NCI-H524 treated with DMSO at 0.1 percent for 48 hours (cell line): ENCODE measurements around the gene ENTPD8.

Source experiments
- DNase-seq: peaks from one replicate; lab custom pipeline; 2025; lab: John Stamatoyannopoulos, UW

Gene ENTPD8

DNA sequence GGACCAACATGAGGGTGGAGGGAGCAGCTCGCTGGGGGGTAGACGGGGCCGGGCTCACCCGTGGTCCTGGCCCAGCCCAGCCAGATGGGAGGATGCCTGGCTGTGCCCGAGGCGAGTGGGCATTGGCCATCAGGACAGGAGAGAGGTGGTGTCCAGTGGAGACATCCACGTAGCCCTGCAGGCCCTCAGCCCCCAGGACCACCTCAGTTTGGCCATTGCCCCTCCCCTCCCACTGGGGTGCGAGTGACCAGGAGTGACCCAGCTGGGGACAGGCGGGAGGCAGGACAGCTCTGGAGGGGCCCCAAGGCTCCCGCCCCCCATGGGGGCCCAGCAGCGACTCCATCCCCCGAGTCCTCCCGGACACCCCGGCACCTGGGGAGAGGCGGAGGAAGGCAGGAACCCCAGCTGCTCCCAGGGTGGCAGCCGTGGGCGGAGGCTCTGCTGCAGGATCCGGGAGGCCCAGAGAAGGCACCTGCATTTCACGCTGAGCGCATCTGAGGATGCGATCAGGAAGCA, 9.7 kb downstream of the ENTPD8 start:
- DNase-seq = no peak

- DNase-seq = no peak
Measured at GRCh38 chr9:137430723-137431415, 10.3 kb downstream of the ENTPD8 start.

- DNase-seq = no peak
Measured at GRCh38 chr9:137429974-137430722, 11.0 kb downstream of the ENTPD8 start.

DNA sequence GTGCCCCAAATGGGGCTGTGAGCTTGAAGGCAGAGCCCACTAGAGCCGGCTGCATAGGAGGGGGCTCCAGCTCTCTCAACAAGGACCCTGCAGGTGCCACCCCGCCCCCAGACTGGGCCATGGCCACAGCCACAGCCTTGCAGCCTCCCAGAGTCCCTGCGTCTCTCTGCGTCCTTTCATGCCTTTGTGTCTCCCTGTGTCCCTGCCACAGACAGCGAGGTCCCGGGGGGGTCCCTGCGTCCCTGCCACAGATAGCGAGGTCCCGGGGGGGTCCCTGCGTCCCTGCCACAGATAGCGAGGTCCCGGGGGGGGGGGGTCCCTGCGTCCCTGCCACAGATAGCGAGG, 11.6 kb downstream of the ENTPD8 start:
- no peak for DNase-seq

GRCh38 chr9:137428841-137429545, 12.2 kb downstream of the ENTPD8 start:
- DNase-seq = no peak

DNA sequence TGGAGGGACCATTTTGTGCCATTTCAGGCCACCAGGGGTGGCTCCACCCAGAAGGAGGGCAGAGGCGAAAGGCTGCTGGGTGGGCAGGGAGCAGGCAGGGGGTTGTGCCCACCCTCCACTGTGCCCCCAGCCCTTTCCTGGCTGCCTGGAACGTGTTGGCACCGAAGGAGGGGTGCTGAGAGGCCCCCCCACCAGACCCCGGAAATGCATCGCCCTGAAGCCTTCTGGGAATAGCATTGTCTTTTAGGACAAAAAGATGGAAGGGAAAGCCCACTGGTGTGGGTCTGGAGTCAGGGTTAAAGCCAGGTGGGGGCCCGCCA, 12.9 kb downstream of the ENTPD8 start:
- no peak for DNase-seq

- no peak for DNase-seq
Measured at GRCh38 chr9:137427454-137428310, 13.5 kb downstream of the ENTPD8 start.

GRCh38 chr9:137426018-137426681, 15.0 kb downstream of the ENTPD8 start:
- no peak for DNase-seq

GRCh38 chr9:137423514-137424291, 17.5 kb downstream of the ENTPD8 start:
- no peak for DNase-seq

- DNase-seq = no peak
Measured at GRCh38 chr9:137422604-137423513, 18.3 kb downstream of the ENTPD8 start, which contains the start of the genes EXD3 and NOXA1. Gene EXD3, minus strand, starts transcription at chr9:137423162. Its CDS starts 27,805 bp downstream, at chr9:137395357. Gene NOXA1, plus strand, starts transcription at chr9:137423393. Its CDS starts 137 bp downstream, at chr9:137423530.

DNA sequence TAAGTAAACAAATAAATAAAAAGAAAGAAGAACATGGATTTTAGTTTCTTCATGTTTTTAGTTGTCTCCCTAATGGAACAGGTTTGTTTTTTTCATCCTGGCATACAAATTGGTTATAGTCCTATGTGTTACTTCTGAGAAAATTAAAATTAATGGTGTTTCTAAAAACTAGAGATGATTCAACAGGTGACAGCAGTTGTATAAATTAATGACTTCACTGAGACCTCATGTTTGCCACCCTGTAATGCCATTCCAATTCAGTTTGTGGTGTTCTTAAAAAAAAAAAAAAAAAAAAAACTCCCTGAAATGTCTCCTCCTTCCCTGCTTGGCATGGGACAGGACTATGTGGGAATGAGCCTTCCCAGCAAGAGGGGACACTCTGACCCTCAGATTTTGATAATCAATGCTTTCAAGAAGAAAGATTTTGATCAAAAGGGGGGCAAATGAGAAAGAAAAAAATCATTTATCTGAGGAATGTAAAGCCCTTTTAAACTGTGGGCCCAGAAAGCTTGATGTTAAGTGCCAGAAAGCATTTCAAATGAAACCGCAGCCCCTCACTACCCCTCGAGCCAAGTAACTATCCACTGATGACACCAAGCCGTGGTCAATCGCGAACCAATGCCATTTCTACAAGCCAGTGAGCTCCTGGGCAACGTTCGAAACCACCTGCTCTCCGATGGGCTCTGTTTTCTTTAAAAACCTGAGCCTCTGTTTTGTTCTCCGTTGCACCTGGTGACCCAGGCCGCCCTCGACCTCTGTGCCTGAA, 19.1 kb downstream of the ENTPD8 start:
- DNase-seq = no peak

- DNase-seq = no peak
Measured at GRCh38 chr9:137417161-137418021, 23.8 kb downstream of the ENTPD8 start.

DNA sequence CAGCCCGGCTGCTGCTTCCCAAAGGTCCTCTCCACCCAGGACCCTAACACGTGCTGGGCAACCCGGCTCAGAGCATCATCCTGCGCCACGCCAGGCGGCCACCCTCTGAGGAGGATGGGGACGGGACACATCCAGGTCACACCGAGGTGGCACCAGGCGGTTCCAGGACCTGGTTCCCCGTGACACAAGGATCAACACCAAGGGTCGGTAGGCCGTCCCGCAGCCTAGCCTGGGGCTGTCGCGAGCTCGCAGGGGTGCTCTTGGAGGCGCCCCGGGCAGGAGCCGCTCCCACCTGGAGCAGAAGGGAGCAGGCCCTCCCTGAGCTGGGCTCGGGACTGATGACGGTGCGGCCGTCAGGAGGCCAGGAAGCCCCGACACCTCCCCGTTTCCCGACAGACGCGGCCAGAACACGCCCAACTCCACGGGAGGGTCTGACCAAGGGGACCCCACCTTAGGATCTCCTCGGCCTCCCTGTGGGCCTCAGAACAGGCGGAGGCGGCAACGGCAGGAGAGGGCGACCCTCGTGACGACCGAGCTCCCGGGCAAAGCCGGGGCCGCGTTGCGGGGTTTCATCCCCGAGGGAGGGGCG, 24.5 kb downstream of the ENTPD8 start:
- DNase-seq = no peak

DNA sequence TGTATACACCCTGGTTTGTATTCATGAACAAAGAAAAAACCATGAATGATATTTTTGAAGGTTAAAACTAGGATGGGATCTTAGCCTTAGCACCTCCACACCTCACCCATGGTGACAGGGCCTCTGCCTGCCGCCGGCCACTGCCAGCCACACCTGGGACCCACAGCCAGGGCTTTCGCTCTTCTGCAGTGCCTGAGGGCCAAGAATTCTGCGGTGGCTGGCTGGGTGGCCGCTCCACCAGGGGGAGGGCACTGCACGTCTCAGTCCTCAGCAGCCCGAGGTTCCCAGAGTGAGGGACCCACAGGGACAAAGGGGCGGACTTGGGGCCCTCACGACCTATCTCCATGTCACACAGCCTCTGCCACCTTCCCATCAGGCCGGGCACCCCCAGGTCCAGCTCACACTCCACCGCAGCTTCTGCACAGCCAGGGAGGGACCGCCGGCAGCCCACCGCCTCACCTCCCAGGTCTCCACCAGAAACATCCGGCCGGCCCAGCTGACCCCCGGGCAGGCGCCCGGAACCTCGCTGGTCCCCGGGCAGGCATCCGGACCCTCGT, 25.1 kb downstream of the ENTPD8 start:
- no peak for DNase-seq

DNA sequence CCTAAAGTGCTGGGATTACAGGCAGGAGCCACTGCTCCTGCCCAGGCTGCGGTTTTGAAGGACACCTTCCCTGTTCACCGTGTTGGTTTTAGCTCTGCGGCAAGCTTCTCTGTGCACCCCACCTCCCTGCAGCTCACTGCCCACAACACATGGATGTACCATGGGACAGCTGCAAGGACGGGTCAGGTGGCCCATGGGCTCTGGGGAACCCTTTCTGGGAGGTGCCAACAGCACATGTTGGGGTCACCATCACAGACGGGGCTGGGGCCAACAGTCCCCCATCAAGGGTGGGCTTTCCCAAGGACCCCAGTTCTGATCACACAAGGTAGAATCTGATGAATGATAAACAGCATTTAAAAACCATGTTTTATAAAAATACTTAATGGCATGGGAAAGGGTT, 25.7 kb downstream of the ENTPD8 start:
- no peak for DNase-seq

DNA sequence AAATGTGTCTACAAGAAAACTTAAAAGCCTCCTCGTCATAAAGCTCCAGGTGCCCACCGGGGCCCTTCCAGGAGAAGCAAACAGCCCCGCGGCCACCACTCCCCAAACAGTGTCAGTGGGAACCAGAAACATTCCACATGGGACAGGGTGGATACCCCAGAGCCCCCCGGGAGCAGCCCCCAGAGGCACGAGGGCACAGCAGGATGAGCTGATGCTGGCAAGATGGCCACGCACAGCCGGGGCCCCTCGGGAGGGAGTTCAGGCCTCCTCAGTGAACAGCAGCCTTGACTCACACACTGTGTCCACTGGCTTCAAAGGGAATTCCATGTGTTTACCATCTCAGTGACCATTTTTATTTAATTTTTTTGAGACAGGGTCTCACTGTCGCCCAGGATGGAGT, 28.7 kb downstream of the ENTPD8 start:
- DNase-seq = no peak
